Activated CD4-positive, alpha-beta T cell treated with anti-CD3 and anti-CD28 coated beads, Interleukin-2, amount 50 U/mL, for 16 hours (primary cell): ENCODE measurements around the gene PROSER2.
"Not testable (repeated sequence)": the region's sequence is repeated elsewhere in the genome, so short reads cannot be mapped to it uniquely, and the experiment has no call there.

Source experiments
- DNase-seq: peaks from one replicate; pipeline ENCODE4 v3.0.0-alpha.2; 2020

PROSER2 gene

DNA sequence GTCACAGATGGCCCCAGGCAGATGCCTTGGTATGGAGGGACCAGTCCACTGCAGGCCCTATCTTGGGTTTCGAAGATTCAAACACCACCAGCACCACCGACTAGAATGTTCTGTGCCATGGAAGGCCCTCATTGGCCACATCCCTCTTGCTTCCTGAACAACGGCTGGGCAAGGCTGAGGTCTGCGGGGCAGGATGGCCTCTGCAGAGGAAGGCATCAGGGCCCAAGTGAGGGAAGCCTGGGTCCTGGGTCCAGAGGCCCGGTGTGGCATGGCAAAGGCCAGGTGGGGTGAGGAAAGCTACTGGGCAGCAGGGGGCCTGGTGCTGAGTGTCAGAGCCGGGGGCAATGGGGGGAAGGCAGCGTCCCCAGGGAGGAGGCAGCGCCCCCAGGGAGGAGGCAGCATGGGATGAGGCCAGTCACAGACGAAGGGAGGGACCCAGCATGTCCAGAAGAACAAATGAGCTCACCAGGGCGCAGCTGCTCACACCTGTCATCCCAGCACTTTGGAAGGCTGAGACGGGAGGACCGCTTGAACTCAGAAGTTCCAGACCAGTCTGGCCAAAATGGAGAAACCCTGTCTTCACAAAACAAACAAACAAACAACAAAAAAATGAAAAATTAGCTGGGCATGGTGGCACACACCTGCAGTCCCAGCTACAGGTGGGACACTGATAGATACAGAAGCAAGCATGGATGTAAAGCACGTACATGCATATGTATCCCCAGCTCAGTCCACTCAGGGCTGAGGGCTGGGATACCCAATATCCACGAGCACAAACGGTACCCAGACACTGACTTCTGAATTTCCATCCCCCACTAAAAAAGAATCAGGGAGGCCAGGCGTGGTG lies 64.4 kb downstream of the PROSER2 start:
- no peak for DNase-seq

DNA sequence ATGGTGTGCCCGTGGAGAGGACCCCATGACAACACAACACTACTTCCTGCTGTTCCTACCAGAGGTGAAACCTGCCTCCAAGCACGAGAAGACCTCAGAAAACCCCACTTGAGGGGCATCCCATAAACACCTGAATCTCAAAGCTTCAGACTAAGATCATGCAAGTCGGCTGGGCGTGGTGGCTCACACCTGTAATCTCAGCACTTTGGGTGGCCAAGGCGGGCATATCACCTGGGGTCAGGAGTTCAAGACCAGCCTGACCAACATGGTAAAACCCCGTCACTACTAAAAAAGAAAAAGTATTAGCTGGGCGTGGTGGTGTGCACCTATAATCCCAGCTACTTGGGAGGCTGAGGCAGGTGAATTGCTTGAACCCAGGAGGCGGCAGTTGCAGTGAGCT lies 66.1 kb downstream of the PROSER2 start:
- DNase-seq, result not testable (repeated sequence)

DNA sequence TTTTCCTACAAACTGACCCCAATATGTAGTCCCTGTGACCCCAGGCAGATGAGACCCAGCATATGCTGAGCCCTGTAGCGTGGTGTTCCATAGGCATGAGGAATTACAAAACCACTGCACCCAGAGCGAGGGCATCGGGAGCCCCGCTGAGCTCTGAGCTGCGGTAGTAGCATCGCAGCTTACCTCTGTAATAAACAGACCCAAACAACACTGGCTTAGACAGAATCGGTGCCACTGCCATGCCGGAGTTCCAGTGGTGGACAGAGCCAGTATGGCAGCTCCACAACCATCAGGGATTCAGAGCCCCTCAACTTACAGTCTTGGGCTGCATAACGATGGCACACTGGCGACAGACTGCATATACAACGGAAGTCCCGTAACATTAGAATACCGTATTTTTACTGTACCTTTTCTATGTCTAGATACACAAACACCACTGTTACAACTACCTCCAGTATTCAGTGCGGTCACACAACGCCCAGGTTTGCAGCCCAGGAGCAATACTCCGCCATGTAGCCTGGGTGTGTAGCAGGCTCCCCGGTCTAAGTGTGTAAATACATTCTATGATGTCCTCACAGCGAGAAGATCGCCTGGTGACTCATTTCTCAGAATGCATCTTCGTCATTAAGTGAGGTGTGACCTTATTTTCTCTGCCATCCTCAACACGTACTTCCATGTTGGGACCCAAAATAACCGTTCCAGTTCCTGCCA lies 68.8 kb downstream of the PROSER2 start:
- no peak for DNase-seq

DNA sequence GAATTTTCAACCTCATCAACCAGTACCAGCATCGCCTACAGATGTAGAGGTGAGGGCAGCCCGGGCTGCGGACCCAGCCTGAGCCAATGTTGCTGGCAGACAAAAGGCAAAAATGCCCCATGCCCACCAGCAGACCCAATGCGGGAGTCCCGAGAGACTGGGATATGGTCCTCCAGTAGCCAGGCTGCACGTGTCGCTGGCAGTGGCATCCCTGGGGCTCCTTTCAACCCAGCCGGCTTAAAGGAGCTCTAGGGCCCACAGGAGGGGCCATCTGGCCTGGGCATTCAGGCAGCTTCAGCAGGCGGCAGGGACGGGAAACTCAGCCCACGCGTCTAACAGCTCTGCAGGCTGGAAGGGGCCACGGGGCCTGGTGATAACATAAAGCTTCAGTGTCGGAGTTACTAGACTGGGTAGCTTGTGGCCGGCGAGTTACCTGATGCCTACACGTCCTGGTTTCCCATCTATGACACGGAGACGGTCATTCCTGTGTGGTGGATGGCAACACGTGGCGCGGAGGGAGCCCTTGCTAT lies 70.7 kb downstream of the PROSER2 start:
- DNase-seq, result no peak

DNA sequence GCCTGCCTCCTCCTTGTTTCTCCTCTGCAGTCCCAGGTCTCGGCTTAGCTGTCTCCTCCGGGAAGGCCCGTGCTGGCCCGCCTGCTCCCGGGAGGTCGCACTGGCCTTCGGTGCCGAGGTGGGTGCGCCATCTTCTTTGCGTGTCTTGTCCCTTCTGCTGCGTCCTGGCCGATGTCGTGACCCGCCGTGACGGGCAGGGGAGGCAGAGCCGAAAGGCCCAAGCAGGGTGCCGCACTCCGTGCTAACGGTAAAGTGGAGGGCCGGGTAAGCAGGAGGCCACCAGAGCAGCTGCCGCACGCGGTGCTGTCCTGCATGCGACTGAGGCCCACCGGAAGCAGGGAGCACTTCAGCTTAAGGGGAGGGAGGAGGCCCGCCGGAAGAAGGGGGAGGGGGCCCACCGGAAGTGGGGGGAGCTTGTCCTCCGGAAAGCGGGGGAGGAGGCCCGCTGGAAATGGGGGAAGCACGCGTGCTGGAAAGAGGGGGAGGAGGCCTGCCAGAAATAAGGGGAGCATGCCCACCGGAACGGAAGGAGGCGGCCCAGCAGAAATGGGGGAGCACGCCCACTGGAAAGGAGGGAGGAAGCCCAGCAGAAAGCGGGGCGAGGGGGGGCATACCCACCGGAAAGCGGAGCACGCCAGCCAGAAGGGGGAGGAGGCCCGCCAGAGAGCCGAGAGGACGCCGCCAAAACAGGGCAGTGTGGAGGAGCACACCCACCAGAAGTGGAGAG lies 71.4 kb downstream of the PROSER2 start:
- DNase-seq, result no peak

DNA sequence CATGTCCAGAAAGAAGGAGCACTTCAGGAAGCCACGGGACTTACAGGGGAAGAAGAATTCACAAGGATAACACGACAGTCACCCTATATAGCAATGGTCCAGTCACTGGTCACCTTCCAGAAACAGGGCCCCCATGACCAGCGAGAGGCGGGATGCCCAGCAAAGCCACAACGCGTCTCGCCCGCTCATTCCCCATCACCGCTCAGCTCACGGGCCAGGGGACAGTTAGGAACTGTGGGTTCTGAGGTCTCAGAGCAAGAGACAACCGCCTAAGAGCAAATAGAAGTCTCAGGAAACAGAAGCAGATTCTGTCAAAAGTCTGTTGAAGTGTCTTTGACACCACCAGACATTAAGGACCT lies 71.9 kb downstream of the PROSER2 start:
- DNase-seq, result no peak

DNA sequence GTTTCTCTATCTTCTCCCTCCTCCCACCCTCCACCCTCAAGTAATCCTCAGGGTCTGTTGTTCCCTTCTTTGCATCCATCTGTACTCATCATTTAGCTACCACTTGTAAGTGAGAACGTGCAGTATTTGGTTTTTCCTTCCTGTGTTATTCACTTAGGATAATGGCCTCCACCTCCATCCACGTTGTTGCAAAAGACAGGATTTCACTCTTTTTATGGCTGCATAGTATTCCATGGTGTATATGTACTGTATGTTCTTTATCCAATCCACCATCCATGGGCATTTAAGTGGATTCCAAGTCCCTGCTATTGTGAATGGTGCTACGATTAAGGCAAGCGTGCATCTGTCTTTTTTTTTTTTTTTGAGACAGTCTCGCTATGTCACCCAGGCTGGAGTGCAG lies 72.4 kb downstream of the PROSER2 start:
- no peak for DNase-seq

DNA sequence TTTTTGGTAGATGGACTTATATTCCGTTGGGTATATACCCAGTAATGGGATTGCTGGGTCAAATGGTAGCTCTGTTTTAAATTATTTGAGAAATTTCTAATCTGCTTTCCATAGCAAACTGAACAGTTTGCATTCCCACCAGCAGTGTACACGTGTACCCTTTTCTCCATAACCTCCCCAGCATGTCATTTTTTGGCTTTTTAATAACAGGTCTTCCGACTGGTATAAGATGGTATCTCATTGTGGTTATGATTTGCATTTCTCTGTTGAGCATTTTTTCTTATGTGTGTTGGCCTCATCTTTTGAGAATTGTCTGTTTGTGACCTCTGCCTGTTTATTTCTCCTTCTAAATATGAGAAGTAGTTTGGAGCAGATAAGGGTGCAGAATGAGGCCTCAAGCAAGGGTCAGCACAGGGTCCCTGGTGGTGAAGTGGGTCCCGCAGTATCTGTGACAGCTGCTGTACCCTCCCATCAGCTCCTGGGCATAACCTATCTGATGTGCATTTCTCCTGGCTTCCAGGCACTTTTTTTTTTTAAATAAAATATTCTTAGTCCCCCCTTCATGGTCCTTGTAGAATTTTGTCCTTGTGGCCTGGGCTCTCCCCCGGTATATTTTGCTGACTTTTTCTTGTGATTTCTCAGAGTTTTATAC lies 73.5 kb downstream of the PROSER2 start:
- no peak for DNase-seq

DNA sequence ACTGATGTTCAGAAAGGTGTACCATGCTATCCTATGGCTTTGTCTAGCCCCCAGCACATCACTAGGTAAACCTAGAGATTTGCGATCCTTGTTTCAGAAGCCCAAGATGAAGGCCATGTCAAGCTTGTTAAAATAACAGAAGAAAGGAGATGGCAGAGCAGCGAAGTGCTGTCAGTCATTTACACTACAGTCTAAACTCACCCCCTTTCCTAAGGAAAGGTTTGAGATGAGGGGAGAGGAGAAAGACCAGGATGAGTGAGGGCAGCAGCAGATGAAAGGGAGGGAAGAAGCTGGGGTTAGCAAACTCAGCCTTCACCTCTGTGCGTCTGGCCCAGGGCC lies 74.8 kb downstream of the PROSER2 start:
- no peak for DNase-seq

DNA sequence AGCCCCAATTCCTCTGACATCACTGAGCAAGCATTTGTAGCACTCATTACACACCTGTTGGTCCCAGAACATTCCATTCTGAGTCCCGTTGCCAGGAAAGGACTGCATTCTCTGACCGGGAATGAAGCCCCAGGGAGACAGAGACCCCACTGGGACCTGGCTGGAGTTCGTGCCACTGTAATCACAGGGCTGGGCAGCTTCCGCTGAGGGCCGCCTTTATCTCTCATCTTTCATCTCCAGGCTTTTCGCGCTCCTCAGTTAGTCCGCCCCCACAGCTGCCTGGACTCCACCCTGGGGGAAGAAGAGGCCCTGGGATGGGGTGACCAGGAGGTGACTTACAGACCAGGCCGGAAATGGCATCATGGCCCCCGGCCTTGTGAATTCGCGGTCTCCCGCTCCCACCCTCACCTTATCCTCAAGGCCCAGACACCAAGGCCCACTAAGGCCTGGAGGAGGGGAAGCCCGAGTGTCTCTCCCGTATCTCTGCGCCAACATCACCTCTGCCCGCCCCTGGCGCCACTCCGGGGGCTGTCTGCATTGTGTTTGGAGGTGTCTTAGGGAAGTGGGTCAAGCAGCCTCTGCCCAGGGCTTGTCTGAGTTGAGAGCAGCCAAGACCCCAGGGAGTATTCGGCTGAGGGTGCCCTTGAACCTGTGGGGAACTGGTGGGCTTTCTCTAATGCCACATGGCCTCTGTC lies 75.4 kb downstream of the PROSER2 start:
- no peak for DNase-seq

DNA sequence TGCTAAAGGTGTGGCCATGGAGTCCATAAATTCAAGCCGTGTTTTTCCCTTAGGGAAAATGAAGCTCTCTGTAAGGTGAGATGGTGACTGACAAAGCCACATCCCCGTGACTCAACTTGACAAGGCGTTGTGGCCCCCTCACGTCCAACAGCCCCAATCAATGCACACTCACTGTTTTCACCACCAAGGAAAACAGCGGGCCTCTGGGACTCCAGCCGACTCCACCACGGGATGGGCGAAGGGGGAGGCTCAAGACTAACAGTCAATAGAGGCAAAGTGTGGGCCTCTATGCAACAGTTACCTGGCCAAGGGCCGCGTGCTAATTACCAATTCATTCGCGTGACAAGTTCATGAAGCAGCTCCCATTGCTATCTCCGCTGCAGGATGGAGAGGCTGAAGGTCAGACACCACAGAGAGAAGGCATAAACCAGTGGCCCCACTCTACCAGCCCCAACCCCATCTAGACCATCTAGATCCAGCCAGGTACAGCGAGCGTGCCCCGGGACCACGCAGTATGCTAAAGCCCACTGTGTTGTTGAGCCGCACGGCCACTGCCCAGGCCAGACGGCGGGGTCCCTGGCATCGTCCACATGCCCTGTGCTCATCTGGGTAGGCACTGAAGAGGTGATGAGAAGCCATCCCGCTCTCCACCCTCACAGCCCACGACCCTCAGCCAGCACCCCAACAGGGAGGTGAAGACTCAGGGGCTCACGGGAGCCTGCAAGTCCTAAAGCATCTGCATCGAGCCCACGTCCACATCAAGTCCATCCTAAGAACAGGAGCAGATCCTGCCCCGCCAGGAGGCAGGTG lies 76.1 kb downstream of the PROSER2 start:
- no peak for DNase-seq

DNA sequence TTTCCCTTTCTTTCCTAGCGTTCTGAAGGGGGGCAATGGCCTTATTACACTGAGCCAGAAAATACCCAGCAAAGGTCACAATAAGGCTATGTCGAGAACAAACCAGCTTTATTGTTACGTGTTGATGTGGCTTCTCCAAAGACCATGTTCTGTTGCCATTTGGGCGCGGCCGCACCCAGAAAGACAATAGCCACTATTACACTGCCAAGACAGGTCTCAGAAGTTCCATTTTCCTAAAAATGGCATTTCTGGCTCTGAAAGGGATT lies 77.8 kb downstream of the PROSER2 start:
- DNase-seq, result no peak

DNA sequence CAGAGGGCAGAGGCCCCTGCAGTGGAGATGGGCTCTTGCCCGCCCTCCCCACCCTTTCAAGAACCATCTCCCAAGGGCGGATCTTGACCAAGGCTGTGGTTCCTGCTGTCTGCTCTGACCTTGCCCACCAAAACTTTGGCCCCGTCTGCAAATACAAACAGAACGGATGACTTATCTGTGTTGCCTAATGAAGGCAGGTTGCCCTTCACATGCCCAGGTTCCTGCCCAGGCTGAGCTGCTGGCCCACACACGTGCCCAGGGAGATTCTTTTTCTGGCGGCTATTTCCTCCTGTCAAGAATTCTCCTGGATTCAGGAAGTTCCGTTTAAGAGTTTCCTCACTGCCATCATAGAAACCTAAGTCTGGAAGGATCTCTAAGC lies 78.3 kb downstream of the PROSER2 start:
- no peak for DNase-seq

DNA sequence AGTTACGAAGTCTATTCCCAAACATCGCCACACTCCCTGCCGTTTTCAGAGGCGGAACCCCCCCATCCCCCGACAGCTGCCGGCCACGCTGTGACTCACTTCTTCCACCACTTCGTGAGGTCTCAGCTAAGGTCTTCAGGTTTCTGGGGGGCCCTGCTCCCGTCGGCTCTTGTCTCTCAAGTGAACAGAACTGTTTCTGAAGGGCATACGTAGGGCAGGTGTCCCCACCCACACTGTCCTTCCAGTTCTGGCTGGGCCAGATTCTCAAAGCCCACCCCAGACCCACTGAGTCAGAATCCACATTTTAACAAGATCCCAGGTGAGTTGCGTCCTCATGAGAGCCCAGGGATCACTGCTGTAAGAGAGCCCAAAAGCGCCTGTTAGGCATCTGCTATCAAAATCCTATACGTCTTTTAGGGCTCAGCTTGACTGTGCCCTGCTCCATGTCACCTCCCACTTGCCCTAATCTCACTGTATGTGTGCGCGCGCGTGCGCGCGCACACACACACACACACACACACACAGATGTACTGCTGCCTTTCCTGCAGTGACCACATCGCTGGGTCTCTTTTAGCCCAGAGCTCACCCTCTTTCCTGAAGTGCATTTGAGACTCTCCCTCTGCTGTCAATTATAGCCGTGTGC lies 78.8 kb downstream of the PROSER2 start:
- DNase-seq, result no peak

DNA sequence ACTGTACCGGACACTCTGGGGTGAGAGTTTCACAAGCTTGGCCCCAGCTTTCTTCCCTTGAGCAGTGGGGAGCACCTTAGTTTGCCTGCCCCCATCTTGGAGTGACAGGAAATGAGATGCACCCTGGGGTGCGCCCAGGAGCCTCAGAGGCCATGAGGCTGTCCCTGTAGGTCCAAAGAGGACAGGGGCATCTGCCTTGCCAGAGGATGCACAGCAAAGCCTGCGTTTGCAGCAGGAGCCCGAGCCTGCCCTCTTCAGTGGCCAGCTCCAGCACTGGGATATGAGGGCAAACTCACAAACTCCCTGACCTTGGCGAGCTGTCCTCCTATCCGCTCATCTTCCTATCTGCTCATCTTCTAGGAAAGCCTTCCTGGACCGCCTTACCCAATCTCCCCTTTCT lies 79.5 kb downstream of the PROSER2 start:
- no peak for DNase-seq

DNA sequence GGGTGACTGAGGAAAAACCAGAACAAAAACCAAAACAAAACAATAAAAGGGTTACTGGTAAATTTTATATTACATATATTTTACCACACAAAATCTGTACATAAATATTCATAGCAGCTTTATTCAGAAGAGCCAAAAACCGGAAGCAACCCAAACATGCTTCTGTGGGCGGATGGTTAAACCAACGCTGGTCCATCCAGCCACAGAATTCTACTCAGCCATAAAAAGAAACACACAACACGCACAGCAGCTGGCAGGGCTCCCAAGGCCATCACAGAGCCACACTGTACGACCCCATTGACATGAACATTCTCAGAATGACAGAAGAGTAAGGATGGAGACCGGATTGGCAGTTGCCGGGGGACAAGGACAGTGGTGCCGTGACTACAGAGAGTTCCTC lies 83.6 kb downstream of the PROSER2 start:
- DNase-seq, result no peak

DNA sequence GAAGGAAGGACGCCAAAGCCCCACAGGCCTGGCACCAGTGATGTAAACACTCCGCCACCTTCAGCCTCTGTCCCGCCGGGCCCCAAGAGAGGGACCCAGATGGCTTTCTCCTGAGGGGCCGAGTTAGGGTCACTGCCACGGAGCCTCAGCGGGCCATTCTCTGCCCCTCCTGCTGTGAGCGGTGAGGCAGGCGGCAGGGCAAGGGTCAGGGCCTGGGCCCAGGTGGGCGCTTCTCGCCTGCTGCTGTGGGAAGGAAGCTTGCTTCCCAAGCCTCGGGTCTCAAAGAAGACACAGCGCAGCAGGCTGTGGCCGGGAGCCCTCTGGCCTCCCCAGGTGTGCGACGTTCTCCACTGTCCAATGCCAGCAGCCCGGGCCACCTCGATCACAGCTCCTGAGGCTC lies 84.8 kb downstream of the PROSER2 start:
- no peak for DNase-seq

DNA sequence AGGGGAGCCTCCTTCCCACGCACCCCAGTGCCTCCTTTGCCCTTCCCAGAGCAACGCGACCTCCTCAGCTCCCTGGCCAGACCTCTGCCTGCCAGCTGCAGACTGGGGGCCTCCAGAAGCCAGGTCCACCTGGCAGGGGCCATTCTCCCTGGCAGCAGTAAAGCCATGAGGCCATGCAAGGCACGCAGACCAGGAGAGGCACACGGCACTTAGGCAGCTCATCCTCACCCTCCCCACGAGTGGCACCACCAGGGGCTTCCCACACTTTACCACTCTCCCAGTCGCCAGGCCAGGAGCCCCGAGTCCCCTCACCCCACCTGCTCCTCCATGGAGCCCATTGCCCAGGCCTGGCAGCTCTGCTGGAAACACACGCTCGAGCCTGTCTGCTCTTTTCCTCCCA lies 85.4 kb downstream of the PROSER2 start:
- DNase-seq, result no peak

DNA sequence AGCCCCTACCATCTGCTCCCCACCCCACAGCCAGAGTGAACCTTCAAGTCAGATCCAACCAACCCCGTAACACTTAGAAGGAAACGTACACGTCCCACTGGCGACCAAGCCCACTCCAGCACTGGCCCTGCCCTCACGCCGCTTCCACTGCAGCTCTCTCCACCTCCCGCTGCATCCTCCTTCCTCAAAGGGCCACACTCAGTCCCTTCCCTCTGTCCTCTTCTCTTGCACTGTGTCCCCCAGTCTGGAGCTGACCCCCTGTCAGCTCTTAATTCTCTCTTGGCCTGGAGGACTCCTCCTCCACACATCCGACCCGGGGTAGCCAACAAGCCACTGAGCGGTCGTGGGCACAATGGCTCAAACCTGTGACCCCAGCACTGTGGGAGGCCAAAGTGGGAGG lies 85.8 kb downstream of the PROSER2 start:
- DNase-seq, result no peak

DNA sequence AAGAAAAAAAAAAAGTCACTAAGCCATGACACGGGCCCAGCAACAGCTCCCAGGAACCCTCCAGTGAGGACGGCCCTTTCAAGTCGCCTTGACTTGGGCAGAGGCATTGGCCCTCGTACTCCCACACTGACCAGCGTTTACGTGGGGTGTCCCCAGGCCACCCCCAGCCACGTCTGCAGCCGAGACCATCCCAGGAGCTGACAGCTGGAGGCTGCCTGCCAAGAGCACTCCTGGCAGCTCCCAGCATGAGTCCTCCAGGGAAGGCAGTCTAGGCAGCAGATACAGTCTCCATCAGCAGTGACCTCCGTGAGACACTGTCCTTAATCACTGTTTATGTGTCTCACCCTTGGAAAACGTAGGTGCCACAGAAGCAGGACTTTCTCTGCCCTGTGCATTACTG lies 86.5 kb downstream of the PROSER2 start:
- no peak for DNase-seq

DNA sequence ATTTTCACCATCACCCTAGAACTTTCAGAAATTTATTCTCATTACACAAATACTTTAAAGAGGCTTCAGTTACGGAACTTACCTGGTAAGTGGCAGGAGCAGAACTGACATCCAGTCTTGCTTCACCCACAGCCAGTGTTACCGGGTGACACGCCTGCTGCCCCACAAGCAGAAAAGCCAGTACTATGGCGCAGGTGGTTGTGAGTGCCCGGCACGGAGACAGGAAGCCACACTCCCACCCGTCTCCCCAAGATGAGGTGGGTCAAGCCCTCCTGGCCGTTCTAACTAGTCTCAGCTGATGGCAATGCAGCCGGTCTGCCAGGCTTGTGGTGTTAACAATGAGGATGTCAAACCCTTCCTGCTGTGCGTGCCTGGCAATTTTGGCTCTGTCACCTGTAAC lies 86.9 kb downstream of the PROSER2 start:
- no peak for DNase-seq
